Renal cortical epithelial cell (primary cell): ENCODE results near the gene ZNF446. TPM values are rescaled to one million over a fixed set of nuclear protein-coding genes. Genes with fewer than 3 reads are reported as not detected.

Experiments
- DNase-seq: peaks from one replicate; pipeline ENCODE4 v3.0.0-alpha.2; 2011; ENCODE audit warnings: low read depth
- total RNA-seq: library from RNA; depleted of rRNA; stranded (reverse); fragments of >200 nt; gene quantifications from 2 replicates; pipeline ENCODE4 v1.2.3, GENCODE V29; 2014

The ZNF446 gene
- total RNA-seq, 1 donor from 2014 or later: 11.1 TPM

DNA sequence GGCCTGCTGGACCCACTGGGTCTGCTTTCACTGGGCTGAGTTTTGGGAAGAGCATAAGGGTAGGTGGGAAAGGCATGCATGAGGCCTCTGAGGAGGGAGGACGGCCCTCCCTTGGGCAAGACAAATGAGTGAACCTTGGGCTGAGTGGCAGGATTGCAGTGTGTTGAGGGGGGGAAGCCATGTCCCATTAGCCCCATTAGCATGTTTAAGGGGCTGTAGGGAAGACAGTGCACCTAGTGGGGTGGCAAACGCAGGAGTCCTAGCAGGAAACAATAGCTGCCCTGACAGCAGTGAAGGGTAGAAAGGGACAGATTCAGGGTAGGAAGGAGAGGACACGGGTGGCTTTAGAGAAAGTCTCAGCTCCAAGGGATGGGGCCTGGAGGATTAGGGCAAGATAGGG, 46.6 kb downstream of the ZNF446 start:
- no peak for DNase-seq

DNA sequence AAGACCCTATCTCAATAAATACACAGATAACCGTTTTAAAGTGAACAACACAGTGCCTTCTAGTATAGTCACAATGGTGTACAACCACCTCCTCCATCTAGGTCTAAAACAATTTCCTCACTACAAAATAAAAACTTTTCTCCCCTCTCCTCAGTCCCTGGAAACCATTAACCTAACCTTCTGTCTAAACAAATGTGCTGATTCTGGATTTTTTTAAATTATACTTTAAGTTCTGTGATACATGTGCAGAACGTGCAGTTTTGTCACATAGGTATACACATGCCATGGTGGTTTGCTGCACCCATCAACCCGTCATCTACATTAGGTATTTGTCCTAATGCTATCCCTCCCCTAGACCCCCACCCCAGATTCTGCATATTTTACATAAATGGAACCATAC, 53.3 kb downstream of the ZNF446 start:
- no peak for DNase-seq

Other genes starting within 250 kb of the ZNF446 start
- gene ZNF544, start 247.4 kb upstream of the ZNF446 start, total RNA-seq: 53.8 and 73.3 TPM in 2 replicates
- gene ZNF8, start 197.4 kb upstream of the ZNF446 start, total RNA-seq: 4.2 and 10.9 TPM in 2 replicates
- gene ERVK3-1, start 171.0 kb upstream of the ZNF446 start, total RNA-seq: 37.3 and 37.6 TPM in 2 replicates
- gene ZSCAN22, start 149.4 kb upstream of the ZNF446 start, total RNA-seq: 1.4 and 4.0 TPM in 2 replicates
- gene A1BG, start 122.9 kb upstream of the ZNF446 start, total RNA-seq: 6.2 TPM in 1 of 2 replicates, not detected in the other
- gene ZNF497, start 113.6 kb upstream of the ZNF446 start, total RNA-seq: 0.17 and 5.5 TPM in 2 replicates
- gene ZNF837, start 95.3 kb upstream of the ZNF446 start, total RNA-seq: 5.9 and 6.4 TPM in 2 replicates
- 847 and 2,009 TPM in 2 replicates for gene RPS5, start 89.1 kb upstream of the ZNF446 start, total RNA-seq
- not detected in 2 replicates for gene RNF225, start 80.7 kb upstream of the ZNF446 start, total RNA-seq
- 13.4 and 28.8 TPM in 2 replicates for gene ZNF584, start 67.7 kb upstream of the ZNF446 start, total RNA-seq
- gene ZNF132, start 36.2 kb upstream of the ZNF446 start, total RNA-seq: 3.1 and 7.6 TPM in 2 replicates
- gene ZNF324B, start 24.7 kb upstream of the ZNF446 start, total RNA-seq: 3.8 and 10.2 TPM in 2 replicates
- 11.6 and 16.7 TPM in 2 replicates for gene ZNF324, start 9.3 kb upstream of the ZNF446 start, total RNA-seq
- 3.5 and 7.6 TPM in 2 replicates for gene SLC27A5, start 35.6 kb downstream of the ZNF446 start, total RNA-seq
- 3.1 and 10.2 TPM in 2 replicates for gene ZBTB45, start 43.5 kb downstream of the ZNF446 start, total RNA-seq
- gene TRIM28, start 67.7 kb downstream of the ZNF446 start, total RNA-seq: 177 and 276 TPM in 2 replicates
- 124 and 127 TPM in 2 replicates for gene CHMP2A, start 78.8 kb downstream of the ZNF446 start, total RNA-seq
- gene UBE2M, start 82.3 kb downstream of the ZNF446 start, total RNA-seq: 39.4 and 55.4 TPM in 2 replicates
- 11.6 and 30.6 TPM in 2 replicates for gene MZF1, start 97.0 kb downstream of the ZNF446 start, total RNA-seq